WTC11 (cell line): ENCODE results near the gene ASIC3. TPM values are rescaled to one million over a fixed set of nuclear protein-coding genes. Genes with fewer than 3 reads are reported as not detected.

Source experiments
- ATAC-seq: fragments of 200-7000 bp; cut with Tn5 transposase; 2 replicates; pipeline ENCODE4 v1.10.0; 2021; ENCODE audit warnings: mild to moderate bottlenecking, moderate library complexity
- CTCF ChIA-PET: fragments of 300-600 bp; sonication (Branson Sonifier 250); formaldehyde crosslinking; loops from one replicate; lab custom pipeline; 2021; ENCODE audit warnings: antibody characterized with exemption; lab: Charles Lee
- POLR2A ChIA-PET: fragments of 350-600 bp; sonication (Branson Sonifier 250); formaldehyde crosslinking; loops from one replicate; lab custom pipeline; 2021; ENCODE audit warnings: antibody characterized with exemption; lab: Charles Lee
- DNase-seq: peaks from one replicate; pipeline ENCODE4 v3.0.0; 2021; ENCODE audit warnings: low spot score
- H3K27ac Mint-ChIP-seq: 2 replicates; pipeline ENCODE4 v1.8.0; 2021; ENCODE audit warnings: mixed read lengths
- H3K27me3 Mint-ChIP-seq: 2 replicates; pipeline ENCODE4 v1.8.0; 2021; ENCODE audit warnings: low read depth, mild to moderate bottlenecking, moderate library complexity, mixed read lengths
- H3K36me3 Mint-ChIP-seq: 2 replicates; pipeline ENCODE4 v1.8.0; 2021; ENCODE audit warnings: mixed read lengths
- H3K4me1 Mint-ChIP-seq: 2 replicates; pipeline ENCODE4 v1.8.0; 2022; ENCODE audit warnings: mixed read lengths
- H3K4me3 Mint-ChIP-seq: 2 replicates; pipeline ENCODE4 v1.8.0; 2021; ENCODE audit warnings: mild to moderate bottlenecking, moderate library complexity, mixed read lengths
- H3K9me3 Mint-ChIP-seq: 2 replicates; pipeline ENCODE4 v1.8.0; 2021; ENCODE audit warnings: mixed read lengths
- ETV6 ChIP-seq: sonication (generic); formaldehyde crosslinking; IDR thresholded peaks from 2 replicates; pipeline ENCODE4 v1.8.1; 2022; ENCODE audit warnings: mild to moderate bottlenecking, missing genetic modification reagents
- FOXK1 ChIP-seq: sonication (generic); formaldehyde crosslinking; IDR thresholded peaks from 2 replicates; pipeline ENCODE4 v1.8.0; 2022; ENCODE audit warnings: mild to moderate bottlenecking, moderate library complexity, missing genetic modification reagents
- FOXP1 ChIP-seq: sonication (generic); formaldehyde crosslinking; IDR thresholded peaks from 2 replicates; pipeline ENCODE4 v1.8.0; 2022; ENCODE audit warnings: missing genetic modification reagents, mild to moderate bottlenecking, moderate library complexity, borderline replicate concordance
- IRF2 ChIP-seq: sonication (generic); formaldehyde crosslinking; IDR thresholded peaks from 2 replicates; pipeline ENCODE4 v1.8.0; 2022; ENCODE audit warnings: low read depth, missing genetic modification reagents, borderline replicate concordance
- JAZF1 ChIP-seq: fragments of 250-450 bp; sonication (Bioruptor Pico); IDR thresholded peaks from 2 replicates; pipeline ENCODE4 v1.9.0; 2021; ENCODE audit warnings: moderate library complexity, mild to moderate bottlenecking, inconsistent platforms
- KAT7 ChIP-seq: sonication (generic); formaldehyde crosslinking; IDR thresholded peaks from 2 replicates; pipeline ENCODE4 v1.8.1; 2023; ENCODE audit warnings: missing genetic modification reagents, mild to moderate bottlenecking, borderline replicate concordance
- NR2C2 ChIP-seq: sonication (generic); formaldehyde crosslinking; IDR thresholded peaks from 2 replicates; pipeline ENCODE4 v1.8.0; 2022; ENCODE audit warnings: mild to moderate bottlenecking, missing genetic modification reagents
- OVOL2 ChIP-seq: fragments of 250-450 bp; sonication (Bioruptor Pico); IDR thresholded peaks from 2 replicates; pipeline ENCODE4 v1.9.0; 2021; ENCODE audit warnings: mild to moderate bottlenecking, borderline replicate concordance
- RELA ChIP-seq: sonication (generic); formaldehyde crosslinking; IDR thresholded peaks from 2 replicates; pipeline ENCODE4 v1.8.1; 2022; ENCODE audit warnings: missing genetic modification reagents, mild to moderate bottlenecking, borderline replicate concordance
- RORB ChIP-seq: fragments of 250-450 bp; sonication (Bioruptor Pico); IDR thresholded peaks from 2 replicates; pipeline ENCODE4 v1.9.0; 2021; ENCODE audit warnings: mild to moderate bottlenecking
- SOX15 ChIP-seq: fragments of 250-450 bp; sonication (Bioruptor Pico); IDR thresholded peaks from 2 replicates; pipeline ENCODE4 v1.9.0; 2021; ENCODE audit warnings: mild to moderate bottlenecking
- TEAD4 ChIP-seq: sonication (generic); formaldehyde crosslinking; IDR thresholded peaks from 2 replicates; pipeline ENCODE4 v1.8.0; 2022; ENCODE audit warnings: mild to moderate bottlenecking, missing genetic modification reagents
- TP53 ChIP-seq: sonication (generic); formaldehyde crosslinking; IDR thresholded peaks from 2 replicates; pipeline ENCODE4 v1.8.1; 2023; ENCODE audit warnings: mild to moderate bottlenecking, missing genetic modification reagents
- ZNF121 ChIP-seq: sonication (generic); formaldehyde crosslinking; IDR thresholded peaks from 2 replicates; pipeline ENCODE4 v1.8.0; 2023; ENCODE audit warnings: missing genetic modification reagents
- ZNF232 ChIP-seq: sonication (generic); formaldehyde crosslinking; IDR thresholded peaks from 2 replicates; pipeline ENCODE4 v1.8.0; 2022; ENCODE audit warnings: mild to moderate bottlenecking, missing genetic modification reagents
- ZNF671 ChIP-seq: fragments of 250-450 bp; sonication (Bioruptor Pico); IDR thresholded peaks from 2 replicates; pipeline ENCODE4 v1.8.0; 2021; ENCODE audit warnings: mild to moderate bottlenecking
- total RNA-seq: library from RNA; stranded (reverse); gene quantifications from 3 replicates; pipeline ENCODE4 v1.2.3, GENCODE V29; 2021
- TF ChIP-seq, protein P1 (sequence below): sonication (generic); formaldehyde crosslinking; IDR thresholded peaks from 2 replicates; pipeline ENCODE4 v1.8.0; 2022; ENCODE audit warnings: mild to moderate bottlenecking, missing genetic modification reagents
- TF ChIP-seq, protein P2 (sequence below): fragments of 250-450 bp; sonication (Bioruptor Pico); IDR thresholded peaks from 2 replicates; pipeline ENCODE4 v1.9.0; 2021; ENCODE audit warnings: moderate library complexity, mild to moderate bottlenecking, inconsistent platforms, borderline replicate concordance
- TF ChIP-seq, protein P3 (sequence below): sonication (generic); formaldehyde crosslinking; IDR thresholded peaks from 2 replicates; pipeline ENCODE4 v1.8.0; 2022; ENCODE audit warnings: mild to moderate bottlenecking, missing genetic modification reagents
- TF ChIP-seq, protein P4 (sequence below): fragments of 250-450 bp; sonication (Bioruptor Pico); IDR thresholded peaks from 2 replicates; pipeline ENCODE4 v1.9.0; 2021; ENCODE audit warnings: mild to moderate bottlenecking
- TF ChIP-seq, protein P5 (sequence below): sonication (generic); formaldehyde crosslinking; IDR thresholded peaks from 2 replicates; pipeline ENCODE4 v1.8.1; 2023; ENCODE audit warnings: mild to moderate bottlenecking, missing genetic modification reagents, borderline replicate concordance
- TF ChIP-seq, protein P6 (sequence below): sonication (generic); formaldehyde crosslinking; IDR thresholded peaks from 2 replicates; pipeline ENCODE4 v1.8.1; 2022; ENCODE audit warnings: low read depth, mild to moderate bottlenecking, moderate library complexity, missing genetic modification reagents, borderline replicate concordance
- TF ChIP-seq, protein P7 (sequence below): sonication (generic); formaldehyde crosslinking; conservative IDR thresholded peaks from 2 replicates; pipeline ENCODE4 v1.8.1; 2022; ENCODE audit warnings: mild to moderate bottlenecking, missing genetic modification reagents
- TF ChIP-seq, protein P8 (sequence below): fragments of 250-450 bp; sonication (Bioruptor Pico); IDR thresholded peaks from 2 replicates; pipeline ENCODE4 v2.1.2; 2022; ENCODE audit warnings: mild to moderate bottlenecking, moderate library complexity
- TF ChIP-seq, protein P9 (sequence below): sonication (generic); formaldehyde crosslinking; IDR thresholded peaks from 2 replicates; pipeline ENCODE4 v1.8.0; 2022; ENCODE audit warnings: mild to moderate bottlenecking, missing genetic modification reagents

ASIC3 gene
- total RNA-seq, 1 experiment from 2014 or later = 5.5 TPM

DNA sequence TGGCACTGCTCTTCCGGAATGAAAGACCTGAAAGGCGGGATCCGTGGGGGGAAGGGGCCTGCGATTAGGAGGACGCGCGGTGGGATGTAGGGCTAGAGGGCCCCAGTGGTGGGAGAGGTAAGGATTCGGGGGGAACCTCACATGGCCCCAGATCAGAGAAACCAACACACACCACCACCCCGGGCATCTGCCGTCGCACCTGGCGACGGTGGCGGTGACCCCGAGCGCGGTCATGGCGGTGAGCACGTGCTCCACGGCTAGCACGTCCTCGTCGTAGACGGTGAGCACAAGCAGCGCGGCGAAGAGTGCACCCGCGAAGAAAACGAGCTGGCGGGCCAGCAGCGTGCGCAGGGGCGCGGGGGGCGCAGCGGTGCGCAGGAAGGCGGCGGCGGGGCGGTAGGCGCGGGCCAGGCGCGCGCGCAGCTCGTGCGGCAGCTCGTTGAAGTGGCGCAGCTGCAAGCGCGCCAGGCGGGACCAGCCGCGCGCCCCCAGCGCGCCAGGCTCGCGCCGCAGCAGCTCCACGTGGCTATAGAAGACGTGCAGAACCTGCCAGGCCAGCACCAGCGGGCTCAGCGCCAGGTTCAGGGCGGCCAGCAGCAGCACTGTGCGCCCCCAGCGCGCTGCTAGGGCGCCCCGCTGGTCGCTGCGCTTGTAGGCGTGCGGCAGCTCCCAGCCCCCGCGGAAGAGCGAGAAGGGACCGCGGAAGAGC lies 29.8 kb upstream of the ASIC3 start:
- Mint-ChIP-seq H3K27me3 (peaks cover 84% of the 10 kb centered on the region), H3K4me1 (peaks cover 39% of the 10 kb centered on the region), H3K36me3 (no peaks in the 10 kb centered on the region), H3K4me3 (peak overlapping the region; percentile 68), H3K9me3 (no peaks in the 10 kb centered on the region), H3K27ac (no peak overlapping the region)
- ATAC-seq (peak; percentile 6), DNase-seq (peak; percentile 56)
- CTCF ChIA-PET = interaction anchor here (0.5 to 6.3 kb wide), 61 partner anchors 9 to 1441 kb away, joined by 3 to 112 read pairs (median 4); partner anchors contain the start of genes ABCB8, ABCF2, AOC1 and ASB10
- POLR2A ChIA-PET = interaction anchor here (0.9 to 1.5 kb wide), 4 partner anchors 10 to 67 kb away, joined by 3 to 8 read pairs (median 4); partner anchors contain the start of gene ABCB8
- TF ChIP-seq RELA (CRISPR knock-in tag) (peak; percentile 99), FOXP1 (CRISPR knock-in tag) (peak; percentile 100), ZNF232 (CRISPR knock-in tag) (peak; percentile 99), SOX15 (no peak), KAT7 (CRISPR knock-in tag) (peak; percentile 93; the same call in 1 of the 2 replicates), TEAD4 (CRISPR knock-in tag) (peak; percentile 83; the same call in 1 of the 2 replicates), FOXK1 (peak; percentile 98), IRF2 (peak; percentile 92), ZNF121 (CRISPR knock-in tag) (peak; percentile 15; the same call in 1 of the 2 replicates), ETV6 (CRISPR knock-in tag) (peak; percentile 100), JAZF1 (CRISPR knock-in tag) (no peak), NR2C2 (CRISPR knock-in tag) (peak; percentile 88), TP53 (CRISPR knock-in tag) (no peak; the same call in 1 of the 2 replicates), OVOL2 (CRISPR knock-in tag) (no peak), RORB (CRISPR knock-in tag) (no peak), ZNF671 (no peak)
- TF ChIP-seq, protein P1, sequence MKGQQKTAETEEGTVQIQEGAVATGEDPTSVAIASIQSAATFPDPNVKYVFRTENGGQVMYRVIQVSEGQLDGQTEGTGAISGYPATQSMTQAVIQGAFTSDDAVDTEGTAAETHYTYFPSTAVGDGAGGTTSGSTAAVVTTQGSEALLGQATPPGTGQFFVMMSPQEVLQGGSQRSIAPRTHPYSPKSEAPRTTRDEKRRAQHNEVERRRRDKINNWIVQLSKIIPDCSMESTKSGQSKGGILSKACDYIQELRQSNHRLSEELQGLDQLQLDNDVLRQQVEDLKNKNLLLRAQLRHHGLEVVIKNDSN (CRISPR knock-in tag) = peak; percentile 88
- TF ChIP-seq, protein P2, sequence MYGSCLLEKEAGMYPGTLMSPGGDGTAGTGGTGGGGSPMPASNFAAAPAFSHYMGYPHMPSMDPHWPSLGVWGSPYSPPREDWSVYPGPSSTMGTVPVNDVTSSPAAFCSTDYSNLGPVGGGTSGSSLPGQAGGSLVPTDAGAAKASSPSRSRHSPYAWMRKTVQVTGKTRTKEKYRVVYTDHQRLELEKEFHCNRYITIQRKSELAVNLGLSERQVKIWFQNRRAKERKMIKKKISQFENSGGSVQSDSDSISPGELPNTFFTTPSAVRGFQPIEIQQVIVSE = no peak
- TF ChIP-seq, protein P3, sequence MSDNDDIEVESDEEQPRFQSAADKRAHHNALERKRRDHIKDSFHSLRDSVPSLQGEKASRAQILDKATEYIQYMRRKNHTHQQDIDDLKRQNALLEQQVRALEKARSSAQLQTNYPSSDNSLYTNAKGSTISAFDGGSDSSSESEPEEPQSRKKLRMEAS (CRISPR knock-in tag) = peak; percentile 100
- TF ChIP-seq, protein P4, sequence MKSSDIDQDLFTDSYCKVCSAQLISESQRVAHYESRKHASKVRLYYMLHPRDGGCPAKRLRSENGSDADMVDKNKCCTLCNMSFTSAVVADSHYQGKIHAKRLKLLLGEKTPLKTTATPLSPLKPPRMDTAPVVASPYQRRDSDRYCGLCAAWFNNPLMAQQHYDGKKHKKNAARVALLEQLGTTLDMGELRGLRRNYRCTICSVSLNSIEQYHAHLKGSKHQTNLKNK (CRISPR knock-in tag) = no peak
- TF ChIP-seq, protein P5, sequence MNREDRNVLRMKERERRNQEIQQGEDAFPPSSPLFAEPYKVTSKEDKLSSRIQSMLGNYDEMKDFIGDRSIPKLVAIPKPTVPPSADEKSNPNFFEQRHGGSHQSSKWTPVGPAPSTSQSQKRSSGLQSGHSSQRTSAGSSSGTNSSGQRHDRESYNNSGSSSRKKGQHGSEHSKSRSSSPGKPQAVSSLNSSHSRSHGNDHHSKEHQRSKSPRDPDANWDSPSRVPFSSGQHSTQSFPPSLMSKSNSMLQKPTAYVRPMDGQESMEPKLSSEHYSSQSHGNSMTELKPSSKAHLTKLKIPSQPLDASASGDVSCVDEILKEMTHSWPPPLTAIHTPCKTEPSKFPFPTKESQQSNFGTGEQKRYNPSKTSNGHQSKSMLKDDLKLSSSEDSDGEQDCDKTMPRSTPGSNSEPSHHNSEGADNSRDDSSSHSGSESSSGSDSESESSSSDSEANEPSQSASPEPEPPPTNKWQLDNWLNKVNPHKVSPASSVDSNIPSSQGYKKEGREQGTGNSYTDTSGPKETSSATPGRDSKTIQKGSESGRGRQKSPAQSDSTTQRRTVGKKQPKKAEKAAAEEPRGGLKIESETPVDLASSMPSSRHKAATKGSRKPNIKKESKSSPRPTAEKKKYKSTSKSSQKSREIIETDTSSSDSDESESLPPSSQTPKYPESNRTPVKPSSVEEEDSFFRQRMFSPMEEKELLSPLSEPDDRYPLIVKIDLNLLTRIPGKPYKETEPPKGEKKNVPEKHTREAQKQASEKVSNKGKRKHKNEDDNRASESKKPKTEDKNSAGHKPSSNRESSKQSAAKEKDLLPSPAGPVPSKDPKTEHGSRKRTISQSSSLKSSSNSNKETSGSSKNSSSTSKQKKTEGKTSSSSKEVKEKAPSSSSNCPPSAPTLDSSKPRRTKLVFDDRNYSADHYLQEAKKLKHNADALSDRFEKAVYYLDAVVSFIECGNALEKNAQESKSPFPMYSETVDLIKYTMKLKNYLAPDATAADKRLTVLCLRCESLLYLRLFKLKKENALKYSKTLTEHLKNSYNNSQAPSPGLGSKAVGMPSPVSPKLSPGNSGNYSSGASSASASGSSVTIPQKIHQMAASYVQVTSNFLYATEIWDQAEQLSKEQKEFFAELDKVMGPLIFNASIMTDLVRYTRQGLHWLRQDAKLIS (CRISPR knock-in tag) = peak; percentile 96
- TF ChIP-seq, protein P6, sequence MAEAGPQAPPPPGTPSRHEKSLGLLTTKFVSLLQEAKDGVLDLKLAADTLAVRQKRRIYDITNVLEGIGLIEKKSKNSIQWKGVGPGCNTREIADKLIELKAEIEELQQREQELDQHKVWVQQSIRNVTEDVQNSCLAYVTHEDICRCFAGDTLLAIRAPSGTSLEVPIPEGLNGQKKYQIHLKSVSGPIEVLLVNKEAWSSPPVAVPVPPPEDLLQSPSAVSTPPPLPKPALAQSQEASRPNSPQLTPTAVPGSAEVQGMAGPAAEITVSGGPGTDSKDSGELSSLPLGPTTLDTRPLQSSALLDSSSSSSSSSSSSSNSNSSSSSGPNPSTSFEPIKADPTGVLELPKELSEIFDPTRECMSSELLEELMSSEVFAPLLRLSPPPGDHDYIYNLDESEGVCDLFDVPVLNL (CRISPR knock-in tag) = peak; percentile 97
- TF ChIP-seq, protein P7, sequence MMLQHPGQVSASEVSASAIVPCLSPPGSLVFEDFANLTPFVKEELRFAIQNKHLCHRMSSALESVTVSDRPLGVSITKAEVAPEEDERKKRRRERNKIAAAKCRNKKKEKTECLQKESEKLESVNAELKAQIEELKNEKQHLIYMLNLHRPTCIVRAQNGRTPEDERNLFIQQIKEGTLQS (CRISPR knock-in tag) = peak; percentile 96
- TF ChIP-seq, protein P8, sequence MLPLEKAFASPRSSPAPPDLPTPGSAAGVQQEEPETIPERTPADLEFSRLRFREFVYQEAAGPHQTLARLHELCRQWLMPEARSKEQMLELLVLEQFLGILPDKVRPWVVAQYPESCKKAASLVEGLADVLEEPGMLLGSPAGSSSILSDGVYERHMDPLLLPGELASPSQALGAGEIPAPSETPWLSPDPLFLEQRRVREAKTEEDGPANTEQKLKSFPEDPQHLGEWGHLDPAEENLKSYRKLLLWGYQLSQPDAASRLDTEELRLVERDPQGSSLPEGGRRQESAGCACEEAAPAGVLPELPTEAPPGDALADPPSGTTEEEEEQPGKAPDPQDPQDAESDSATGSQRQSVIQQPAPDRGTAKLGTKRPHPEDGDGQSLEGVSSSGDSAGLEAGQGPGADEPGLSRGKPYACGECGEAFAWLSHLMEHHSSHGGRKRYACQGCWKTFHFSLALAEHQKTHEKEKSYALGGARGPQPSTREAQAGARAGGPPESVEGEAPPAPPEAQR (CRISPR knock-in tag) = no peak
- TF ChIP-seq, protein P9, sequence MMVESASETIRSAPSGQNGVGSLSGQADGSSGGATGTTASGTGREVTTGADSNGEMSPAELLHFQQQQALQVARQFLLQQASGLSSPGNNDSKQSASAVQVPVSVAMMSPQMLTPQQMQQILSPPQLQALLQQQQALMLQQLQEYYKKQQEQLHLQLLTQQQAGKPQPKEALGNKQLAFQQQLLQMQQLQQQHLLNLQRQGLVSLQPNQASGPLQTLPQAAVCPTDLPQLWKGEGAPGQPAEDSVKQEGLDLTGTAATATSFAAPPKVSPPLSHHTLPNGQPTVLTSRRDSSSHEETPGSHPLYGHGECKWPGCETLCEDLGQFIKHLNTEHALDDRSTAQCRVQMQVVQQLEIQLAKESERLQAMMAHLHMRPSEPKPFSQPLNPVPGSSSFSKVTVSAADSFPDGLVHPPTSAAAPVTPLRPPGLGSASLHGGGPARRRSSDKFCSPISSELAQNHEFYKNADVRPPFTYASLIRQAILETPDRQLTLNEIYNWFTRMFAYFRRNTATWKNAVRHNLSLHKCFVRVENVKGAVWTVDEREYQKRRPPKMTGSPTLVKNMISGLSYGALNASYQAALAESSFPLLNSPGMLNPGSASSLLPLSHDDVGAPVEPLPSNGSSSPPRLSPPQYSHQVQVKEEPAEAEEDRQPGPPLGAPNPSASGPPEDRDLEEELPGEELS (CRISPR knock-in tag) = peak; percentile 100
